HepG2 (cell line): ENCODE measurements around the gene DNAJC4. TPM values are rescaled to one million over a fixed set of nuclear protein-coding genes. Genes with fewer than 3 reads are reported as not detected.

Experiments used
- HOXA7 ChIP-seq: sonication (generic); formaldehyde crosslinking; IDR thresholded peaks from 2 replicates; pipeline ENCODE4 v1.8.1; 2022; ENCODE audit warnings: mild to moderate bottlenecking, missing genetic modification reagents, moderate library complexity
- NR2C2 ChIP-seq: sonication (generic); formaldehyde crosslinking; IDR thresholded peaks from 2 replicates; pipeline ENCODE4 v1.4.0; 2020; ENCODE audit warnings: missing genetic modification reagents, mild to moderate bottlenecking, moderate library complexity, borderline replicate concordance
- SNAPC2 ChIP-seq: sonication (generic); formaldehyde crosslinking; IDR thresholded peaks from 2 replicates; pipeline ENCODE4 v1.8.1; 2022; ENCODE audit warnings: mild to moderate bottlenecking, missing genetic modification reagents
- SOX13 ChIP-seq, 3 experiments: fragments of 450-650 bp in 1 of 3; sonication (generic) in 1 of 3; formaldehyde crosslinking in 1 of 3; IDR thresholded peaks in 2 of 3; conservative IDR thresholded peaks in 1 of 3; 2 replicates each; pipeline versions ENCODE4 v1.5.0 to v1.6.1; 2016 to 2020; ENCODE audit warnings: antibody characterized with exemption in 1 of 3, mild to moderate bottlenecking in 1 of 3, missing compliant biosample characterization in 1 of 3, missing genetic modification reagents in 1 of 3, moderate library complexity in 1 of 3
- ZNF335 ChIP-seq: sonication (generic); formaldehyde crosslinking; IDR thresholded peaks from 2 replicates; pipeline ENCODE4 v1.4.0; 2020; ENCODE audit warnings: missing genetic modification reagents
- polyA plus RNA-seq, 8 experiments: library from polyadenylated mRNA; depleted of rRNA in 3 of 8; stranded (reverse) in 7 of 8; unstranded in 1 of 8; fragments of >200 nt; fragmentation: Illumina TruSeq in 4 of 8; extraction: Trizol in 4 of 8; gene quantifications; 2 replicates each; pipeline versions ENCODE4 v1.2.1 to v1.2.3, GENCODE V29; 2011 to 2016; ENCODE audit warnings: low read depth in 4 of 8, missing spikeins in 1 of 8, mixed read lengths in 1 of 8; ENCODE audit not compliant: insufficient read depth in 1 of 8
- total RNA-seq, 5 experiments: library from RNA; depleted of rRNA; stranded (reverse); fragments of >200 nt; fragmentation: Illumina TruSeq; extraction: Trizol; gene quantifications; 2 replicates each; pipeline ENCODE4 v1.2.3, GENCODE V29; 2016; ENCODE audit warnings: low read depth in 1 of 5
- TF ChIP-seq, protein P1 (sequence below): sonication (generic); formaldehyde crosslinking; IDR thresholded peaks from 2 replicates; pipeline ENCODE4 v1.4.0; 2020; ENCODE audit warnings: missing genetic modification reagents
- TF ChIP-seq, protein P2 (sequence below): sonication (generic); formaldehyde crosslinking; IDR thresholded peaks from 2 replicates; pipeline ENCODE4 v1.4.0; 2020; ENCODE audit warnings: mild to moderate bottlenecking, missing genetic modification reagents
- TF ChIP-seq, protein P3 (sequence below): sonication (generic); formaldehyde crosslinking; IDR thresholded peaks from 2 replicates; pipeline ENCODE4 v1.4.0; 2020; ENCODE audit warnings: mild to moderate bottlenecking, missing genetic modification reagents
- TF ChIP-seq, protein P4 (sequence below): IDR thresholded peaks from 2 replicates; pipeline ENCODE4 v1.6.1; 2016; ENCODE audit warnings: low read depth, control low read depth
- TF ChIP-seq, protein P5 (sequence below): fragments of 450-650 bp; IDR thresholded peaks from 2 replicates; pipeline ENCODE4 v1.6.1; 2016
- TF ChIP-seq, protein P6 (sequence below): sonication (generic); formaldehyde crosslinking; IDR thresholded peaks from 2 replicates; pipeline ENCODE4 v1.8.0; 2022; ENCODE audit warnings: mild to moderate bottlenecking, missing genetic modification reagents; ENCODE audit not compliant: insufficient replicate concordance

Gene DNAJC4
- total and polyA plus RNA-seq, 2 of the 13 experiments (the other 11 are each of a cell fraction or from before 2014, with no cell fraction given), result 10.3 to 60.8 TPM

DNA sequence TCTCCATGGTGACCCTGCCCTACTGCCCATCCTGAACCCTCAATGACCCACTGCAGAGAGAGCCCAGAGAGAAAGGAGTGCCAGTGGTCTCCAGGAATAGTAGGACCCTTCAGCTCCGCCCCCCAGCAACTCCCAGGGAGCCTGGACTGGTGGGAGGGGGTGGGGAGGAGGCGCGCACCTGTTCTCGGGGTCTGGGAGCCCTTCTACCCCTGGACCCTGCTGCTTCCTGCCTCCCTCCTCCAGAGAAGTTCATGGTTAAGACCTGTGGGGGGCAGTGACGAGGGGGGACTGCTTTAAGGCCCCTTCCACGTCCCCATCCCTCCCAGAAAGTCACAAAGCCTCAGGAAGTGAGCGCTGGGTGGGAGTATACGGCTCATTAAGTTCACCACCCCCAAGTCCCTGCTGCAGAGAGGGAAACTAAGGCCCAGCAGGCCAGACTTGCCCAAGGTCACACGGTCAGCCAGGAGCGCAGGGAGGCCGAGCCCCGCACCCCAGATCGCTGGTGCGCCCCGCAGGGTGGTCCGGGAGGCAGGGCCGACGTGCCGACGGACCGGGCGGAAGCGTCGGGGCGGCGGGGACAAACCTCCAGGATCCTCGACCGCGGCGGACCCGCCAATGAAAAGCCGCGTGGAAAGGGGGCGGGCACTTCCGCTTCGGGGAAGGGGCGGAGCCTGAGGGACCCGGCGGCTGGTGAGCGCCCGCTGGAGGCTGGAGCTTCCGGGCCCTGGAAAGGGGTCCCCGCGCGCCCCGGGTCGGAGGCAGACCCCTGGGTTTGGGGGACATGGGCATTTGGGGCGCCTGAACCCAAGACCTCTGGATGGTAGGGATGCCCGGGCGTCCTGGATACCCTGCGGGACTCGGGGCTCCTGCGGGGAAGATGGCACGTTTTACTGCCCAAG lies 4.5 kb upstream of the DNAJC4 start, which contains the start of the genes NUDT22 and TRPT1 (continued):
- TF ChIP-seq, protein P1, sequence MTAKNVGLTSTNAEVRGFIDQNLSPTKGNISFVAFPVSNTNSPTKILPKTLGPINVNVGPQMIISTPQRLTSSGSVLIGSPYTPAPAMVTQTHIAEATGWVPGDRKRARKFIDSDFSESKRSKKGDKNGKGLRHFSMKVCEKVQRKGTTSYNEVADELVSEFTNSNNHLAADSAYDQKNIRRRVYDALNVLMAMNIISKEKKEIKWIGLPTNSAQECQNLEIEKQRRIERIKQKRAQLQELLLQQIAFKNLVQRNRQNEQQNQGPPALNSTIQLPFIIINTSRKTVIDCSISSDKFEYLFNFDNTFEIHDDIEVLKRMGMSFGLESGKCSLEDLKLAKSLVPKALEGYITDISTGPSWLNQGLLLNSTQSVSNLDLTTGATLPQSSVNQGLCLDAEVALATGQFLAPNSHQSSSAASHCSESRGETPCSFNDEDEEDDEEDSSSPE (CRISPR knock-in tag), result peak; percentile 68
- TF ChIP-seq ZNF335, result no peak
- TF ChIP-seq, protein P2, sequence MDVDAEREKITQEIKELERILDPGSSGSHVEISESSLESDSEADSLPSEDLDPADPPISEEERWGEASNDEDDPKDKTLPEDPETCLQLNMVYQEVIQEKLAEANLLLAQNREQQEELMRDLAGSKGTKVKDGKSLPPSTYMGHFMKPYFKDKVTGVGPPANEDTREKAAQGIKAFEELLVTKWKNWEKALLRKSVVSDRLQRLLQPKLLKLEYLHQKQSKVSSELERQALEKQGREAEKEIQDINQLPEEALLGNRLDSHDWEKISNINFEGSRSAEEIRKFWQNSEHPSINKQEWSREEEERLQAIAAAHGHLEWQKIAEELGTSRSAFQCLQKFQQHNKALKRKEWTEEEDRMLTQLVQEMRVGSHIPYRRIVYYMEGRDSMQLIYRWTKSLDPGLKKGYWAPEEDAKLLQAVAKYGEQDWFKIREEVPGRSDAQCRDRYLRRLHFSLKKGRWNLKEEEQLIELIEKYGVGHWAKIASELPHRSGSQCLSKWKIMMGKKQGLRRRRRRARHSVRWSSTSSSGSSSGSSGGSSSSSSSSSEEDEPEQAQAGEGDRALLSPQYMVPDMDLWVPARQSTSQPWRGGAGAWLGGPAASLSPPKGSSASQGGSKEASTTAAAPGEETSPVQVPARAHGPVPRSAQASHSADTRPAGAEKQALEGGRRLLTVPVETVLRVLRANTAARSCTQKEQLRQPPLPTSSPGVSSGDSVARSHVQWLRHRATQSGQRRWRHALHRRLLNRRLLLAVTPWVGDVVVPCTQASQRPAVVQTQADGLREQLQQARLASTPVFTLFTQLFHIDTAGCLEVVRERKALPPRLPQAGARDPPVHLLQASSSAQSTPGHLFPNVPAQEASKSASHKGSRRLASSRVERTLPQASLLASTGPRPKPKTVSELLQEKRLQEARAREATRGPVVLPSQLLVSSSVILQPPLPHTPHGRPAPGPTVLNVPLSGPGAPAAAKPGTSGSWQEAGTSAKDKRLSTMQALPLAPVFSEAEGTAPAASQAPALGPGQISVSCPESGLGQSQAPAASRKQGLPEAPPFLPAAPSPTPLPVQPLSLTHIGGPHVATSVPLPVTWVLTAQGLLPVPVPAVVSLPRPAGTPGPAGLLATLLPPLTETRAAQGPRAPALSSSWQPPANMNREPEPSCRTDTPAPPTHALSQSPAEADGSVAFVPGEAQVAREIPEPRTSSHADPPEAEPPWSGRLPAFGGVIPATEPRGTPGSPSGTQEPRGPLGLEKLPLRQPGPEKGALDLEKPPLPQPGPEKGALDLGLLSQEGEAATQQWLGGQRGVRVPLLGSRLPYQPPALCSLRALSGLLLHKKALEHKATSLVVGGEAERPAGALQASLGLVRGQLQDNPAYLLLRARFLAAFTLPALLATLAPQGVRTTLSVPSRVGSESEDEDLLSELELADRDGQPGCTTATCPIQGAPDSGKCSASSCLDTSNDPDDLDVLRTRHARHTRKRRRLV, result 0 out of 2 replicates have a peak, but pooled peaks have one; percentile 75
- TF ChIP-seq SOX13 (IDR thresholded peaks at IDR 0.05), result no peak
- TF ChIP-seq SOX13 (CRISPR knock-in tag; conservative IDR thresholded peaks at IDR 0.05 in 1 of 2, IDR thresholded peaks at IDR 0.05 in 1 of 2), result peak in 1 of 2 experiments; percentile 13; a peak in 1 of 4 replicates
- TF ChIP-seq, protein P3, sequence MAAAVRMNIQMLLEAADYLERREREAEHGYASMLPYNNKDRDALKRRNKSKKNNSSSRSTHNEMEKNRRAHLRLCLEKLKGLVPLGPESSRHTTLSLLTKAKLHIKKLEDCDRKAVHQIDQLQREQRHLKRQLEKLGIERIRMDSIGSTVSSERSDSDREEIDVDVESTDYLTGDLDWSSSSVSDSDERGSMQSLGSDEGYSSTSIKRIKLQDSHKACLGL (CRISPR knock-in tag), result no peak; the same call in 1 of the 2 replicates
- TF ChIP-seq, protein P4, sequence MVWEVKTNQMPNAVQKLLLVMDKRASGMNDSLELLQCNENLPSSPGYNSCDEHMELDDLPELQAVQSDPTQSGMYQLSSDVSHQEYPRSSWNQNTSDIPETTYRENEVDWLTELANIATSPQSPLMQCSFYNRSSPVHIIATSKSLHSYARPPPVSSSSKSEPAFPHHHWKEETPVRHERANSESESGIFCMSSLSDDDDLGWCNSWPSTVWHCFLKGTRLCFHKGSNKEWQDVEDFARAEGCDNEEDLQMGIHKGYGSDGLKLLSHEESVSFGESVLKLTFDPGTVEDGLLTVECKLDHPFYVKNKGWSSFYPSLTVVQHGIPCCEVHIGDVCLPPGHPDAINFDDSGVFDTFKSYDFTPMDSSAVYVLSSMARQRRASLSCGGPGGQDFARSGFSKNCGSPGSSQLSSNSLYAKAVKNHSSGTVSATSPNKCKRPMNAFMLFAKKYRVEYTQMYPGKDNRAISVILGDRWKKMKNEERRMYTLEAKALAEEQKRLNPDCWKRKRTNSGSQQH, result peak; percentile 69; the same call in 1 of the 2 replicates
- no peak for TF ChIP-seq HOXA7 (CRISPR knock-in tag)
- TF ChIP-seq SNAPC2 (CRISPR knock-in tag), result peak; percentile 76; the same call in 1 of the 2 replicates
- TF ChIP-seq, protein P5, sequence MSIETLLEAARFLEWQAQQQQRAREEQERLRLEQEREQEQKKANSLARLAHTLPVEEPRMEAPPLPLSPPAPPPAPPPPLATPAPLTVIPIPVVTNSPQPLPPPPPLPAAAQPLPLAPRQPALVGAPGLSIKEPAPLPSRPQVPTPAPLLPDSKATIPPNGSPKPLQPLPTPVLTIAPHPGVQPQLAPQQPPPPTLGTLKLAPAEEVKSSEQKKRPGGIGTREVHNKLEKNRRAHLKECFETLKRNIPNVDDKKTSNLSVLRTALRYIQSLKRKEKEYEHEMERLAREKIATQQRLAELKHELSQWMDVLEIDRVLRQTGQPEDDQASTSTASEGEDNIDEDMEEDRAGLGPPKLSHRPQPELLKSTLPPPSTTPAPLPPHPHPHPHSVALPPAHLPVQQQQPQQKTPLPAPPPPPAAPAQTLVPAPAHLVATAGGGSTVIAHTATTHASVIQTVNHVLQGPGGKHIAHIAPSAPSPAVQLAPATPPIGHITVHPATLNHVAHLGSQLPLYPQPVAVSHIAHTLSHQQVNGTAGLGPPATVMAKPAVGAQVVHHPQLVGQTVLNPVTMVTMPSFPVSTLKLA, result no peak
- TF ChIP-seq NR2C2 (CRISPR knock-in tag), result peak; percentile 83
- TF ChIP-seq, protein P6, sequence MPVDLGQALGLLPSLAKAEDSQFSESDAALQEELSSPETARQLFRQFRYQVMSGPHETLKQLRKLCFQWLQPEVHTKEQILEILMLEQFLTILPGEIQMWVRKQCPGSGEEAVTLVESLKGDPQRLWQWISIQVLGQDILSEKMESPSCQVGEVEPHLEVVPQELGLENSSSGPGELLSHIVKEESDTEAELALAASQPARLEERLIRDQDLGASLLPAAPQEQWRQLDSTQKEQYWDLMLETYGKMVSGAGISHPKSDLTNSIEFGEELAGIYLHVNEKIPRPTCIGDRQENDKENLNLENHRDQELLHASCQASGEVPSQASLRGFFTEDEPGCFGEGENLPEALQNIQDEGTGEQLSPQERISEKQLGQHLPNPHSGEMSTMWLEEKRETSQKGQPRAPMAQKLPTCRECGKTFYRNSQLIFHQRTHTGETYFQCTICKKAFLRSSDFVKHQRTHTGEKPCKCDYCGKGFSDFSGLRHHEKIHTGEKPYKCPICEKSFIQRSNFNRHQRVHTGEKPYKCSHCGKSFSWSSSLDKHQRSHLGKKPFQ, result no peak
